Neutrophil (primary cell): ENCODE measurements around the gene SMARCA4.
A peak's percentile ranks its signal among the peaks of the same experiment; 100 is the strongest.

ENCODE experiments used
- H3K27ac ChIP-seq: fragments of 200-600 bp; sonication (generic); 2 replicates; pipeline ENCODE4 v1.5.1; 2016; ENCODE audit warnings: mild to moderate bottlenecking, moderate library complexity
- H3K27me3 ChIP-seq: fragments of 200-600 bp; sonication (generic); 2 replicates; pipeline ENCODE4 v1.6.0; 2016; ENCODE audit warnings: mild to moderate bottlenecking
- H3K36me3 ChIP-seq: fragments of 200-600 bp; sonication (generic); 2 replicates; pipeline ENCODE4 v1.5.1; 2017
- H3K4me1 ChIP-seq, 2 experiments: fragments of 200-600 bp in 1 of 2; sonication (generic) in 1 of 2; 1 replicate in 1 of 2; 2 replicates in 1 of 2; pipeline versions ENCODE4 v1.5.1 to v1.6.1; 2013 to 2016; ENCODE audit warnings: low read depth in 1 of 2, low read length in 1 of 2, mild to moderate bottlenecking in 1 of 2, moderate library complexity in 1 of 2; ENCODE audit not compliant: control insufficient read depth in 1 of 2, insufficient read depth in 1 of 2
- H3K4me3 ChIP-seq, 2 experiments: fragments of 200-600 bp in 1 of 2; sonication (generic) in 1 of 2; 1 replicate in 1 of 2; 2 replicates in 1 of 2; pipeline ENCODE4 v1.5.1; 2013 to 2016; ENCODE audit warnings: low read depth in 1 of 2, low read length in 1 of 2, mild to moderate bottlenecking in 1 of 2, moderate library complexity in 1 of 2
- H3K9me3 ChIP-seq: fragments of 200-600 bp; sonication (generic); 2 replicates; pipeline ENCODE4 v1.5.1; 2016
- TF ChIP-seq, protein P1 (sequence below): fragments of 200-600 bp; sonication (generic); IDR thresholded peaks from 2 replicates; pipeline ENCODE4 v1.5.1; 2016; ENCODE audit warnings: antibody characterized with exemption

The SMARCA4 gene

DNA sequence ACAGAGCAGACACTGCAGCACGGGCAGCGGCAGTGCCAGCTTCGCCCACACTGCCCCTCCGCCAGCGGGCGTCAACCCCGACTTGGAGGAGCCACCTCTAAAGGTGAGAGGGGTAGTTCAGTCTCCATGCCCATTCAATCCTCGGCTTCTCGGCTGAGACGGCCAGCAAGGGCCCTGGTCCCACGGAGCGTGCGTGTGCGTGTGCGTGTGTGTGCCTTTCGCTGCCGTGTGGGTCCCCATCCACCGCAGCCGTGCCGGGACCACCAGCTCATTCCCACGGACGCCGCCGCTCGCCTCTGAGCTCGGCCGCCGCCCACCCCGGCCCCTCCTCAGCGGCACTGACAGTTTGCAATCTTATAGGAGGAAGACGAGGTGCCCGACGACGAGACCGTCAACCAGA, 72.9 kb downstream of the SMARCA4 start:
- peaks cover 0 to 3% of the 10 kb centered on the region in 2 experiments for H3K4me1 ChIP-seq
- H3K27me3 ChIP-seq, result no peaks in the 10 kb centered on the region
- H3K4me3 ChIP-seq, result no peak overlapping the region
- H3K27ac ChIP-seq, result no peak overlapping the region
- peaks cover 76% of the 10 kb centered on the region for H3K36me3 ChIP-seq
- TF ChIP-seq, protein P1, sequence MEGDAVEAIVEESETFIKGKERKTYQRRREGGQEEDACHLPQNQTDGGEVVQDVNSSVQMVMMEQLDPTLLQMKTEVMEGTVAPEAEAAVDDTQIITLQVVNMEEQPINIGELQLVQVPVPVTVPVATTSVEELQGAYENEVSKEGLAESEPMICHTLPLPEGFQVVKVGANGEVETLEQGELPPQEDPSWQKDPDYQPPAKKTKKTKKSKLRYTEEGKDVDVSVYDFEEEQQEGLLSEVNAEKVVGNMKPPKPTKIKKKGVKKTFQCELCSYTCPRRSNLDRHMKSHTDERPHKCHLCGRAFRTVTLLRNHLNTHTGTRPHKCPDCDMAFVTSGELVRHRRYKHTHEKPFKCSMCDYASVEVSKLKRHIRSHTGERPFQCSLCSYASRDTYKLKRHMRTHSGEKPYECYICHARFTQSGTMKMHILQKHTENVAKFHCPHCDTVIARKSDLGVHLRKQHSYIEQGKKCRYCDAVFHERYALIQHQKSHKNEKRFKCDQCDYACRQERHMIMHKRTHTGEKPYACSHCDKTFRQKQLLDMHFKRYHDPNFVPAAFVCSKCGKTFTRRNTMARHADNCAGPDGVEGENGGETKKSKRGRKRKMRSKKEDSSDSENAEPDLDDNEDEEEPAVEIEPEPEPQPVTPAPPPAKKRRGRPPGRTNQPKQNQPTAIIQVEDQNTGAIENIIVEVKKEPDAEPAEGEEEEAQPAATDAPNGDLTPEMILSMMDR, result no peak
- H3K9me3 ChIP-seq, result no peaks in the 10 kb centered on the region

DNA sequence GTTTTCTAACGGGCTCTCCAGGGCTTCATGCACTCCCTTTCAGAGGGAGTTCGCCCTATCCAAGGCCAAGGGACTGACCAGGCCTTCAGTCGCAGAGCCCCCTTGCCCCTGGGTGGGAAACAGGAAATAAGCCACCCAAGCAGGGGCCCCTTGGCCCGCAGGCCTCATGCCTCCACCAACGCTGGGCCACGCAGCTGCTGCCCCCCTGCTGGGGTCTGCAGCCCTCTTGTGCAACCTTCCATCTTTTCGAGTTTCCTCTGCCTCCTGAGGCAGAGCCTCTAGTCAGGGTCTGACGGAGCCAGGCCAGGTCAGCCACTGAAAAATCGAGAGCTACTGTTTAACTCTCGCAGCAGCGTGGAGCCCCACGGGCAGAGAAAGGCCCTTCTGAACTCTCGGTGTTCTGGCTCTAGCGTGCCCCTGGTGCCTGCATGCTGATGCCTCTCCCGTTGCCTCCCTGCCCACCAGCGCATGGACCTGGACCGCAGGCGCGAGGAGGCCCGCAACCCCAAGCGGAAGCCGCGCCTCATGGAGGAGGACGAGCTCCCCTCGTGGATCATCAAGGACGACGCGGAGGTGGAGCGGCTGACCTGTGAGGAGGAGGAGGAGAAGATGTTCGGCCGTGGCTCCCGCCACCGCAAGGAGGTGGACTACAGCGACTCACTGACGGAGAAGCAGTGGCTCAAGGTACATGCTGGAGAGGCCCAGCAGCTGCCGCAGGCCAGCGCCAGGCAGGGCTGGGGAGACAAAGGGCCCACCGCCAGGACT, 73.8 kb downstream of the SMARCA4 start:
- no peaks in the 10 kb centered on the region for H3K27me3 ChIP-seq
- H3K27ac ChIP-seq, result no peak overlapping the region
- H3K4me1 ChIP-seq, result peaks cover 0 to 3% of the 10 kb centered on the region in 2 experiments
- TF ChIP-seq, protein P1, result no peak
- no peaks in the 10 kb centered on the region for H3K9me3 ChIP-seq
- no peak overlapping the region for H3K4me3 ChIP-seq
- H3K36me3 ChIP-seq, result peaks cover 67% of the 10 kb centered on the region

DNA sequence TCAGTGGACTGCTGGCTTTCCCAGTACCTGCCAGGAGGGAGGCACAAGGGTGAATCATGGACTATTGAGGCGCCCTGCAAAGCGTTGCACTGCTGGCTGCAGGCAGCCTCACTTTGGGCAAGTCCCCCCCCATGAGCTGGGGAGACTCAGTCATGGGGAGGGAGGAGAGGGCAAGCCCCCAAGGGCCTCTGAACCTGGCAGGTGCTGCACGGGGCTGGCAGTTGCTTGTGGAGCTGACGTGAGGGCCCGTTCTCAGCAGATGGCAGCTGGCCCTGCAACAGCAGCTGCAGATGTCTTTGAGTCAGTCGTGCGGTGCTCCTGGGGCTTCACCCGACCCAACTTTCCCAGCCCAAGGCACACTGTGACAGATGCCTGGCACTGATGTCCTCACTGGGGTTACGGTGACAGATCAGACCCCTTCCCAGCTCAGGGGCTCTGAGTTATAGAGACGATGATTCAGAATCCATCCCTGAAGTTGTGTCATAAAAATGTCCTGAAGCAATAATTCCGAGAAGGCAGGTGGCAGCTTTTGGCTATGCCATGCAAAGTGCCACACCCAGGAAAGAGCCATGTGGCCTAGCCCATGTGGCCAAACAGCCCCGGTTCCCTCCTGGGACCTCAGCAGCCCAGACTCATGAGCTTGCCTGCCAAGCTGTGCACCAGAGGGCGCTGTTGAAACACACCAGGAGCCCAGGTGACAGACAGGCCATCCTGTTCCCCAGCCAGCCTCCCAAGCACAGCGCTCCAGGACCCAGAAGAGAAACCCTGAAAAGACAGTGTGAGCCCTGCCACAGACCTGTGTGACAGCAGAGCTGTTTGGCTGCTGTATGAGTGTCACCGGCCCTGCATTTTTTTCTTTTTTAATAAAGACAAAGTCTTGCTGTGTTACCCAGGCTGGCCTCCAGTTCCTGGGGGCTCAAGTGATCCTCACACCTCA, 74.9 kb downstream of the SMARCA4 start:
- TF ChIP-seq, protein P1, result peak; percentile 86
- Histone ChIP-seq H3K27me3 (no peaks in the 10 kb centered on the region), H3K9me3 (no peaks in the 10 kb centered on the region), H3K4me3 (no peak overlapping the region), H3K27ac (no peak overlapping the region), H3K4me1 (peaks cover 0 to 3% of the 10 kb centered on the region in 2 experiments), H3K36me3 (peaks cover 57% of the 10 kb centered on the region)

DNA sequence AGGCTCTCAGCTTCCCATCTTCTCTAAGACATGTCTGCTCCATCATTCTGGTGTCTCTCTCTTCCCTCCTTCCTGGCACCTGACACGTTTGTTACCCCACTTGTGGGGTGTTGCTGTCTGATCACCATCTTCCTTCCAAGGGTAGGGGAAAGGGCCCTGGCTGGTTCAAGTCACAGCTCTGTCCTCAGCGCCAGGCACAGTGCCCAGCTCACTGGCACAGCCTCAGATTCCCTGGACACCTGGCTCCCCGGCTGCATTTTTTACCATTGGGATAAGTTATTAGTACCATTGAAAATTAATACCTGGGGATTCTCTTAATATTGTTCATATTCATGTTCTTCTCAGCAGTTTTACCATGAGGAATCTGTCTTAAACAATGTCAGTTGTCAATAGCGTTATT, 77.7 kb downstream of the SMARCA4 start:
- H3K9me3 ChIP-seq, result no peaks in the 10 kb centered on the region
- H3K36me3 ChIP-seq, result peaks cover 48% of the 10 kb centered on the region
- no peak overlapping the region for H3K27ac ChIP-seq
- H3K4me3 ChIP-seq, result no peak overlapping the region
- no peaks in the 10 kb centered on the region for H3K27me3 ChIP-seq
- TF ChIP-seq, protein P1, result no peak
- peaks cover 0 to 3% of the 10 kb centered on the region in 2 experiments for H3K4me1 ChIP-seq

DNA sequence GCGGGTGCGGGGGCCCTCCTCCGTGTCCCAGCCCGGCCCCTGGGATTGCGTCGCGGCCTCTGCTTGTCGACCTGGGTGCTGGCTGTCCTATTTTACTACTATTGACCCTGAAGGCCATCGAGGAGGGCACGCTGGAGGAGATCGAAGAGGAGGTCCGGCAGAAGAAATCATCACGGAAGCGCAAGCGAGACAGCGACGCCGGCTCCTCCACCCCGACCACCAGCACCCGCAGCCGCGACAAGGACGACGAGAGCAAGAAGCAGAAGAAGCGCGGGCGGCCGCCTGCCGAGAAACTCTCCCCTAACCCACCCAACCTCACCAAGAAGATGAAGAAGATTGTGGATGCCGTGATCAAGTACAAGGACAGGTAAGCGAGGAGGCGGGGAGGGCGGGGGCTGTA, 80.4 kb downstream of the SMARCA4 start:
- TF ChIP-seq, protein P1, result no peak
- peaks cover 32% of the 10 kb centered on the region for H3K36me3 ChIP-seq
- H3K9me3 ChIP-seq, result no peaks in the 10 kb centered on the region
- H3K27me3 ChIP-seq, result no peaks in the 10 kb centered on the region
- no peak overlapping the region for H3K27ac ChIP-seq
- H3K4me3 ChIP-seq, result no peak overlapping the region
- no peaks in the 10 kb centered on the region for H3K4me1 ChIP-seq
